Ovary (tissue), 3 donors: ENCODE results near the gene DNHD1.

Experiments used
- EP300 ChIP-seq: sonication (generic); formaldehyde crosslinking; IDR thresholded peaks from one replicate; pipeline ENCODE4 v1.6.1; 2017; ENCODE audit warnings: antibody characterized with exemption
- TF ChIP-seq, protein P1 (sequence below), 3 donors: fragments of 450-650 bp in 2 of 3; fragments of 200-600 bp in 1 of 3; IDR thresholded peaks; one replicate each; pipeline versions ENCODE4 v1.5.1 to v1.8.0; 2016 to 2022; ENCODE audit warnings: antibody characterized with exemption in 3 of 3, mild to moderate bottlenecking in 1 of 3
- donor health status: DM: no; HTN: no; CAD: no.

- no peak for TF ChIP-seq EP300
- TF ChIP-seq, protein P1, sequence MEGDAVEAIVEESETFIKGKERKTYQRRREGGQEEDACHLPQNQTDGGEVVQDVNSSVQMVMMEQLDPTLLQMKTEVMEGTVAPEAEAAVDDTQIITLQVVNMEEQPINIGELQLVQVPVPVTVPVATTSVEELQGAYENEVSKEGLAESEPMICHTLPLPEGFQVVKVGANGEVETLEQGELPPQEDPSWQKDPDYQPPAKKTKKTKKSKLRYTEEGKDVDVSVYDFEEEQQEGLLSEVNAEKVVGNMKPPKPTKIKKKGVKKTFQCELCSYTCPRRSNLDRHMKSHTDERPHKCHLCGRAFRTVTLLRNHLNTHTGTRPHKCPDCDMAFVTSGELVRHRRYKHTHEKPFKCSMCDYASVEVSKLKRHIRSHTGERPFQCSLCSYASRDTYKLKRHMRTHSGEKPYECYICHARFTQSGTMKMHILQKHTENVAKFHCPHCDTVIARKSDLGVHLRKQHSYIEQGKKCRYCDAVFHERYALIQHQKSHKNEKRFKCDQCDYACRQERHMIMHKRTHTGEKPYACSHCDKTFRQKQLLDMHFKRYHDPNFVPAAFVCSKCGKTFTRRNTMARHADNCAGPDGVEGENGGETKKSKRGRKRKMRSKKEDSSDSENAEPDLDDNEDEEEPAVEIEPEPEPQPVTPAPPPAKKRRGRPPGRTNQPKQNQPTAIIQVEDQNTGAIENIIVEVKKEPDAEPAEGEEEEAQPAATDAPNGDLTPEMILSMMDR (IDR thresholded peaks at IDR 0.05), result no peak
Measured at GRCh38 chr11:6547177-6547576, 50.1 kb downstream of the DNHD1 start.
